Measurements from ENCODE around the gene B3GNT7.

GRCh38 chr2:231360881-231361371 is 34.6 kb upstream of the B3GNT7 start:
- no peak for TF ChIP-seq RAD21 (IDR thresholded peaks at IDR 0.05; ENCODE audit: low read depth)
- TF ChIP-seq TEAD4 (IDR thresholded peaks at IDR 0.05) = no peak
- TF ChIP-seq REST (IDR thresholded peaks at IDR 0.05; ENCODE audit: low read depth) = no peak
- no peak for TF ChIP-seq TAF1 (IDR thresholded peaks at IDR 0.05; ENCODE audit: low read depth)
- no peak for TF ChIP-seq EP300 (IDR thresholded peaks at IDR 0.05; ENCODE audit: borderline replicate concordance)
- TF ChIP-seq YY1 (IDR thresholded peaks at IDR 0.05; ENCODE audit: low read depth) = no peak
- TF ChIP-seq FOXM1 (IDR thresholded peaks at IDR 0.05; ENCODE audit: borderline replicate concordance, low read depth) = no peak
